ENCODE measurements around the gene FBXL15.
A peak's percentile ranks its signal among the peaks of the same experiment; 100 is the strongest.

FBXL15 gene

DNA sequence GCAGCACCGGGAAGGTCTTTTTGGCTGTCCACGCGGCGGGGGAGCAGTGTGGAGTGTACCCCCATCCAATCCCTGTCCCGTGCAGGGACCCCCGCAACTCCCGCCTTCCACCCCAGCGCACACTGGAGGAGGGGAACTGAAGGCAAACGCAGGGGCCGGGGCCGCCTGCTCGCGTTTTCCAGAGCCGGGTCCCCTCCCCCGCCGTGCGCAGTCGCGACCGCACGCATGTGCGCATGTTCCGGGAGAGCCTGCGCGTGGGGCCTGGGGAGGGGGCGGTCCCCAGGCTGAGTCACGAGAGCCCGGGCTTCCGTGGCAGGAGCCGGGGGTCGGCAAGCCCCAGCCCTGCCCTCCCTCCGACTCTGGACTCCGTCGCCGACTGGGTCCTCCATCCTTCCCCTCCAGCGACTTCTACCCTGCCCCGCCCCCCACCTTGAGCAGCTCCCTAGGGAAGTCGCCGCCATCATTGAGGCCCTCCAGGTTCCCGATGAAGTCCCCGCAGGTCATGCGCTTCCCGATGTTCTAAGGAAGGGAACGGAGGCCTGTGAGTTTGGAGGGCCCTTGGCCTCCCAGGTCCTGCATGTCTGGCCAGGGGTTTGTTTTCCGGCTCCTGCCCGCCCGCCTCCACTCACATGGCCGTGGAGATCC is 10.1 kb upstream of the FBXL15 start:
- Mint-ChIP-seq H3K36me3 (ENCODE audit: insufficient read depth) (peaks cover 40% of the 10 kb centered on the region), H3K4me3 (peak overlapping the region; percentile 68 to 75), H3K27me3 (peaks cover 46 to 97% of the 10 kb centered on the region in 2 donors), H3K4me1 (ENCODE audit: low read depth in 2 of 2) (peaks cover 16 to 21% of the 10 kb centered on the region in 2 donors), H3K9me3 (no peaks in the 10 kb centered on the region), H3K27ac (peak overlapping the region in 1 of 2 donors; percentile 3)
- DNase-seq (no peak), ATAC-seq (replicated peaks) (no peak)

DNA sequence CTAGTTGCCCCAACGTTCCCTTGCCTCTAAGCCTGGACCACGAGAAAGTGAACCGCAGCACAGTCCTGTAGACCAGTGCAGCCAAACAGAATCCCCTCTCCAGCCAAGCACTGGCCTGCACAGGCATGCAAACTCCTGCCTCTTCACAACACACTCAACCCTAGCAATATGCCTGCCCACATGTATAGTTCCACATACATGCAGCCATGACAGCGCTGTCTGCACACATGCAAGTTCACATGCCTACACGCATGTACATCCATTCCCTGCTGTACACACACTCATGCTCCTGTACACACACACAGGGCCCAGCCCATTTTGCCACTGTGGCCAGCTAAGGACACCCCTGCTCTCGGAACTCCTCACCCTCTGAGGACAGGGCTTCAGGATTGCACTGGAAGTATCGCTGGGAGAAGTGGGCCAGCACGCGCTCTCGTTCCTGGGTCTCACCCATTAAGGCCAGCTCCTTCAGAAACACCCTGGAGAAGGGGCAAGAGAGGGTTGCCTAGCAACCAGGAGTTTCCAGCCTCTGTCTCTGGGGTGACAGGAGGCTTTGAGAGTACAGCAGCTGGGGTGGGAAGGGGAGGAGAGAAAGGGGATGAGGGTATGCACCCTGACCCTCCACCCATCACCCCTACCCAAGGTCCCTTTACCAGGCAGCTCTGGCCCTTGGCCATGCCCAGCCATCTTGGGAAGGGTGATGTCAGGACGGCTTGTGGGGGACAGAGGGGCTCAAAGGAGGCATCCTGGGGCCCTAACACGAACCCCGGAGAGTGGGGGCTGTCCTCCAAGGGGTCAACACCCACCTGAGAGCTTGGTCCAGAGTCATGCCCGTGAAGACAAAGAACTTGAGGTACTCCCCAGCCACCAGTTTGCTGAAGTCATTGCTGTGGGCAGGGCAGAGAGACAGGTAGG is 9.0 kb upstream of the FBXL15 start:
- Mint-ChIP-seq H3K27me3 (peaks cover 49 to 98% of the 10 kb centered on the region in 2 donors), H3K27ac (peak overlapping the region in 1 of 2 donors; percentile 3), H3K4me3 (peak overlapping the region; percentile 4 to 52), H3K4me1 (ENCODE audit: low read depth in 2 of 2) (peaks cover 16 to 21% of the 10 kb centered on the region in 2 donors), H3K9me3 (no peaks in the 10 kb centered on the region), H3K36me3 (ENCODE audit: insufficient read depth) (peaks cover 32% of the 10 kb centered on the region)
- ATAC-seq (replicated peaks): no peak
- no peak for DNase-seq

DNA sequence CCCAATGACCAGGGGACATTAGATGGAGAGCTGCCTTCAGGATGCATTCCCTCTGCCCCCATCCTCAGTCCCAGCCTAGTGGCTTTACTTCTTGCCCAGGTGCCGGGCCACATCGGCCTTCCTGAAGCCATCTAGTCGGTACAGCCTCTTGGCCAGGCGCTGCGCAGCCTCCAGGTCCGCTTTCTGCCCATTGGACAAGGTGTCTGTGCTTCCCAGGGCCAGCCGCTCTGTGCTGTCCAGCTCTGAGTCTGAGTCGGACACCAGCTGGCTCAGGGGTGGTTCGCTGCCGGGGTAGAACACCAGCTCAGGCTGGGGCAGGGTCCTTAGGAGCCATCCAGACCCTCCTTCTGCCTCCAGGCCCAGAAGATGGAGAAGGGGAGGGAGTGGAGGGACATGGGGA is 8.3 kb upstream of the FBXL15 start:
- peaks cover 16 to 21% of the 10 kb centered on the region in 2 donors for H3K4me1 Mint-ChIP-seq (ENCODE audit: low read depth in 2 of 2)
- no peaks in the 10 kb centered on the region for H3K9me3 Mint-ChIP-seq
- no peak for DNase-seq
- no peak overlapping the region for H3K27ac Mint-ChIP-seq
- H3K36me3 Mint-ChIP-seq (ENCODE audit: insufficient read depth): peaks cover 25% of the 10 kb centered on the region
- H3K27me3 Mint-ChIP-seq: peaks cover 54 to 98% of the 10 kb centered on the region in 2 donors
- no peak for ATAC-seq (replicated peaks)
- H3K4me3 Mint-ChIP-seq: no peak overlapping the region

GRCh38 chr10:102413053-102413705 is 7.5 kb upstream of the FBXL15 start:
- DNase-seq (no peak), ATAC-seq (replicated peaks) (peak; percentile 25)
- H3K4me3 Mint-ChIP-seq: no peak overlapping the region
- no peaks in the 10 kb centered on the region for H3K9me3 Mint-ChIP-seq
- H3K27me3 Mint-ChIP-seq: peaks cover 59 to 98% of the 10 kb centered on the region in 2 donors
- peaks cover 16% of the 10 kb centered on the region for H3K36me3 Mint-ChIP-seq (ENCODE audit: insufficient read depth)
- H3K4me1 Mint-ChIP-seq (ENCODE audit: low read depth in 2 of 2): peaks cover 15 to 20% of the 10 kb centered on the region in 2 donors
- no peak overlapping the region for H3K27ac Mint-ChIP-seq

DNA sequence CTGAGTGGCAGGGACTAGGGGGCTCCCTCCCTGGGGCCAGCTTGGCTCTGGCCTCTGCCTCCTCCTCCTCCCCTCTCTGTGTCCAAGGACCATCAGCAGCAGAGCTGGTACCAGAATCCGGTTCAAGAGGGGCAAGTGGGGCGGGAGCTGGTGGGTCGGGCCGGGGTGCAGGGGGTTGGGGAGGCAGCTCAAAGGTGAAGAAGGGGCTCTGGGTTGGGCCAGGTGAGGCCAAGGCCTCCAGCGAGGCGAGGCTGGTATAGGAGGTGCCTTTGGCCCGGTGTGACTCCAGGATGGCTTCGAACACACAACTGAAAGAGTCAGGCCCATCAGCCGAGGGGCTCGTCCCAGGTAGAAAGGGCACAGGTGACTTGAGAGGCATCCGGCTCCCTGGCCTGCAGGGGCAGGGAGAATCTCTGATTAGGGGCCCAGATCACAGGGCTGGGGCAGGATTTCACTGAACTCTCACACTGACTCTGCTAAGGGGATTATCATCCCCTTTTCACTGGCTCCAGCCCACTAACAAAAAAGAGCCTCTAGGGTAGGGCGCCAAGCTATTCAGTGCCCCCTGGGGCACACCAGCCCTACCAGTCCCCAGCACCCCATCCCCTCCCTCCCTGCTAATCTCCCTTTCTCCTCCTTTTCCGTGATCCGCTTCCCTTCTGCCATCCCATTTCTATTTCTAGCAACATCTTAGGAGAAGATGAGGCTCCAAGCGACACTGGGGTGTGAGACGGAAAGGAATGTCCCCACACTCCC is 6.7 kb upstream of the FBXL15 start:
- peaks cover 56 to 96% of the 10 kb centered on the region in 2 donors for H3K27me3 Mint-ChIP-seq
- no peak for DNase-seq
- peaks cover 17% of the 10 kb centered on the region for H3K36me3 Mint-ChIP-seq (ENCODE audit: insufficient read depth)
- no peak overlapping the region for H3K4me3 Mint-ChIP-seq
- no peak overlapping the region for H3K27ac Mint-ChIP-seq
- H3K9me3 Mint-ChIP-seq: no peaks in the 10 kb centered on the region
- ATAC-seq (replicated peaks): no peak
- peaks cover 12 to 21% of the 10 kb centered on the region in 2 donors for H3K4me1 Mint-ChIP-seq (ENCODE audit: low read depth in 2 of 2)

DNA sequence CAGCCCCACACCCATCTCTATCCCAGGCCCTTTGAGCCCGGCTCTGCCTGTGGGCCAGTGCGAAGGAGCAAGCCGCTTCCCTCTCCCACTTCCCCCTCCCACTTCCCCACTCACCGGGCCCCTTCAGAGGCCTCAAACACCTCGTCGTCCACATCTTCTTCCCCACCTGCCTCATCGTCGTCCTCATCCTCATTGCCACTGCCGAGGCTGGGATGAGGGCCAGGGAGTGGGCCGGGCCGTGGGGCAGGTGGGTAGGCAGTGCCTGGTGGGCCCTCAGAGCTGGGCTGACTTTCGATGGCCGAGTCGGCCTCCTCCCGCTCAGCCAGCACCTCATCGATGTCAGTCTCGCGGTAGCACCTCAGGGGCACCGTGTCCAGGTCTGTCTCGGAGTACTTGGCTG is 5.9 kb upstream of the FBXL15 start:
- H3K9me3 Mint-ChIP-seq: no peaks in the 10 kb centered on the region
- DNase-seq (no peak), ATAC-seq (replicated peaks) (no peak)
- no peak overlapping the region for H3K27ac Mint-ChIP-seq
- no peak overlapping the region for H3K4me3 Mint-ChIP-seq
- H3K27me3 Mint-ChIP-seq: peaks cover 50 to 88% of the 10 kb centered on the region in 2 donors
- H3K36me3 Mint-ChIP-seq (ENCODE audit: insufficient read depth): peaks cover 19% of the 10 kb centered on the region
- peaks cover 15 to 21% of the 10 kb centered on the region in 2 donors for H3K4me1 Mint-ChIP-seq (ENCODE audit: low read depth in 2 of 2)

- DNase-seq: no peak
- peaks cover 27% of the 10 kb centered on the region for H3K36me3 Mint-ChIP-seq (ENCODE audit: insufficient read depth)
- ATAC-seq (replicated peaks): no peak
- no peak overlapping the region for H3K4me3 Mint-ChIP-seq
- H3K9me3 Mint-ChIP-seq: no peaks in the 10 kb centered on the region
- peaks cover 20 to 26% of the 10 kb centered on the region in 2 donors for H3K4me1 Mint-ChIP-seq (ENCODE audit: low read depth in 2 of 2)
- no peak overlapping the region for H3K27ac Mint-ChIP-seq
- peaks cover 38 to 73% of the 10 kb centered on the region in 2 donors for H3K27me3 Mint-ChIP-seq
Measured at GRCh38 chr10:102416283-102416682, 4.4 kb upstream of the FBXL15 start.

DNA sequence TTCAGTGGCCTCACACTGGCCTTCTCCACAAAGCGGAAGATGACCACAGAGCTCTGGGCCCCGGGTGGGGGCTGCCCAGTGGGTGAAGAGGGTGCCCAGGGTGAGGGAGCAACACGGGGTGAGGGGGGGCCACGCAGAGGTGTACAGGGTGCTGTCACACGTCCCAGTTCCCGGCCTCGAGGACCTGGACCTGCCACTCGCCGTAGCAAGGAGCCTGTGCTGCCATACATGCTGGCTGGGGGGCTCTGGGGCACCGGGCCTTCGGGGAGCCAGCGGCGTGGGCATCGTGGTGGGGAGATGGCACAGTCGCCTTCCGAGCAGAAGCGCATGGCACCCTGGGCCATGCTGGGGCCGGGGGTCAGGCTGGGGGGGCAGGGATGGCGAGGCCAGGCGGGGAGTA is 3.9 kb upstream of the FBXL15 start:
- Mint-ChIP-seq H3K27ac (no peak overlapping the region), H3K27me3 (peaks cover 34 to 69% of the 10 kb centered on the region in 2 donors), H3K4me1 (ENCODE audit: low read depth in 2 of 2) (peaks cover 20 to 25% of the 10 kb centered on the region in 2 donors), H3K4me3 (no peak overlapping the region), H3K36me3 (ENCODE audit: insufficient read depth) (peaks cover 28% of the 10 kb centered on the region), H3K9me3 (no peaks in the 10 kb centered on the region)
- DNase-seq: no peak
- ATAC-seq (replicated peaks): no peak

- peak within 1 kb of the TSS; percentile 96 to 98 for H3K4me3 Mint-ChIP-seq
- no peak for DNase-seq
- H3K27me3 Mint-ChIP-seq: peaks cover 27 to 49% of the 10 kb centered on the region in 2 donors
- peak within 1 kb of the TSS in 1 of 2 donors; percentile 91 for H3K27ac Mint-ChIP-seq
- no peak for ATAC-seq (replicated peaks)
- peaks cover 35% of the 10 kb centered on the region for H3K36me3 Mint-ChIP-seq (ENCODE audit: insufficient read depth)
- H3K4me1 Mint-ChIP-seq (ENCODE audit: low read depth in 2 of 2): peaks cover 28% of the 10 kb centered on the region in 2 donors
- H3K9me3 Mint-ChIP-seq: no peaks in the 10 kb centered on the region
Measured at GRCh38 chr10:102418622-102419268, 1.9 kb upstream of the FBXL15 start, which contains the start of gene PSD. PSD (minus strand) TSS chr10:102418785; CDS start chr10:102417038, 1,747 bp downstream.

DNA sequence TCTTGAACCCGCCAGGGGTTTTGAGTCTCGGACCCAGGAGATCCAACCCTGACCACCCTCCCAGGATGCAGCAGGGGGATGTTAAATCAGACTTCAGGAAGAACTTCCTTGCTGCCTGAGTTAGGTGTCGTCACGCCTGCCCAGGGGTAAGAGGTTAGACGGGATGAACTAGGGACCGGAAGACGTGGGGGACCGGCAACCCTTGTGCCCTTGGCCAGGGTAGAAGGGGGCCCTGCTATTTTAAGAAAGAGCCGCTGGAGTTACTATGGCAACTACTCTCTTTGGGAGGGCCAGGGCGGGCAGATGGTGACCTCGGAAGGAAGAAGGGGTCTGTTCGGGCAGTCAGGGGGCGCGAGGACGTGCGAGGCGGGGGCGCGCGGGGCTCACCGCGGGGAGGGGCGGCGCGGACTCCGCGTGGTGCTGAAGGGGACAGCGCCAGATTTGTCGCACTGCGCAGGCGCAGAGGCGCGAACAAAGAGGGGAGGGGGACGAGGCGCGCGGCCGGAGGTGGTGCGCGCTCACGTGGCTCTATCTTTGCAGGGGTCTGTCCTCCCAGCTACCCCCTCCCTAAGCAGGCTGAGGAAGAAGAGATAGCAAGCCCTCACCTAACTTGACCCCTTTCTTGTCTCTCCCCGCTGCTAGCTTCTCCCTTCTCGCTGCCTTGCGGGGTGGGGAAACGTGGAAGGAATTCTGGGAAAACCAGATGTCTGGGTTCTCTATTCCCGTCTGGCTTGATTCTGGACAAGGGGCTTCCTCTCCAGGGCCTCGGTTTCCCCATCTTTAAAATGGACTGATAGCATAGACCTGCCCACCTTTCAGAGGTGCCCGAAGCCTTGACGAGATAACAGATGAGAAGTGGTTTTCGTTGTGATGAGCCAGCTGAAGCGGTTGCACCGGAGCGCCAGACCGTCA is 1.1 kb upstream of the FBXL15 start:
- Mint-ChIP-seq H3K27ac (peak overlapping the region in 1 of 2 donors; percentile 91), H3K4me3 (peak overlapping the region; percentile 96 to 98), H3K36me3 (ENCODE audit: insufficient read depth) (peaks cover 37% of the 10 kb centered on the region), H3K27me3 (peaks cover 27 to 41% of the 10 kb centered on the region in 2 donors), H3K9me3 (no peaks in the 10 kb centered on the region), H3K4me1 (ENCODE audit: low read depth in 2 of 2) (peaks cover 28 to 29% of the 10 kb centered on the region in 2 donors)
- DNase-seq (peak; percentile 59 to 69 (median 64)), ATAC-seq (replicated peaks) (peak; percentile 4)

GRCh38 chr10:102420181-102420713 is 389 bp upstream of the FBXL15 start:
- no peak for ATAC-seq (replicated peaks)
- peaks cover 37% of the 10 kb centered on the region for H3K36me3 Mint-ChIP-seq (ENCODE audit: insufficient read depth)
- H3K9me3 Mint-ChIP-seq: no peaks in the 10 kb centered on the region
- H3K27me3 Mint-ChIP-seq: peaks cover 27 to 33% of the 10 kb centered on the region in 2 donors
- DNase-seq: no peak
- H3K4me3 Mint-ChIP-seq: peak overlapping the region; percentile 96 to 98
- H3K27ac Mint-ChIP-seq: peak overlapping the region; percentile 86 to 91
- H3K4me1 Mint-ChIP-seq (ENCODE audit: low read depth in 2 of 2): peaks cover 28 to 29% of the 10 kb centered on the region in 2 donors
